Endothelial cell of umbilical vein (primary cell): Measurements from ENCODE around the gene NOLC1. TPM values are rescaled to one million over a fixed set of nuclear protein-coding genes. Genes with fewer than 3 reads are reported as not detected.

Experiments used
- BruUV-seq: library from RNA; stranded (reverse); fragments of 400-500 nt; replicated peaks from 2 replicates; lab custom pipeline; 2021; lab: Mats Ljungman, UMichigan
- CTCF ChIA-PET: fragments of 300-600, 350-600 bp; sonication (Branson Sonifier 250); formaldehyde crosslinking; loops from one replicate; lab custom pipeline; 2021; ENCODE audit warnings: antibody characterized with exemption, inconsistent platforms; lab: Charles Lee
- POLR2A ChIA-PET: fragments of 300-600, 350-600 bp; sonication (Branson Sonifier 250); formaldehyde crosslinking; loops from one replicate; lab custom pipeline; 2021; ENCODE audit warnings: antibody characterized with exemption, inconsistent platforms; lab: Charles Lee
- DNase-seq: peaks from one replicate; pipeline ENCODE4 v3.0.0-alpha.2; 2011; ENCODE audit warnings: low read depth, low spot score
- FAIRE-seq: peaks from 2 replicates; lab custom pipeline; 2011; peaks lifted over from hg19 to GRCh38; lab: Jason Lieb, UNC
- H2AFZ ChIP-seq: 2 replicates; pipeline ENCODE4 v1.6.0; 2012; ENCODE audit warnings: low read depth, low read length, control low read depth, inconsistent platforms
- H3K27ac ChIP-seq: 2 replicates; pipeline ENCODE4 v1.5.1; 2011; ENCODE audit warnings: low read depth, mild to moderate bottlenecking, control low read depth, low read length, moderate library complexity; ENCODE audit not compliant: insufficient read depth
- H3K27me3 ChIP-seq, 2 experiments: 2 replicates each; pipeline versions ENCODE4 v1.6.0 to v1.6.1; 2011; ENCODE audit warnings: low read length in 2 of 2, mixed read lengths in 1 of 2; ENCODE audit not compliant: control insufficient read depth in 2 of 2, insufficient read depth in 2 of 2
- H3K36me3 ChIP-seq, 2 experiments: 2 replicates in 1 of 2; 3 replicates in 1 of 2; pipeline ENCODE4 v1.5.1; 2011; ENCODE audit warnings: low read length in 2 of 2, mild to moderate bottlenecking in 1 of 2, moderate library complexity in 1 of 2; ENCODE audit not compliant: control insufficient read depth in 2 of 2, insufficient read depth in 2 of 2; ENCODE audit errors: extremely low read depth in 1 of 2
- H3K4me1 ChIP-seq: 3 replicates; pipeline ENCODE4 v1.5.1; 2011; ENCODE audit warnings: mild to moderate bottlenecking, low read length; ENCODE audit not compliant: control insufficient read depth, insufficient read depth; ENCODE audit errors: extremely low read depth
- H3K4me2 ChIP-seq: 2 replicates; pipeline ENCODE4 v1.6.1; 2011; ENCODE audit warnings: low read length, control low read depth, mixed read lengths; ENCODE audit not compliant: insufficient read depth
- H3K4me3 ChIP-seq, 3 experiments: fragments of 200-600 bp in 1 of 3; sonication (generic), shearing (Covaris generic) in 1 of 3; replicated peaks in 1 of 3; 2 replicates each; pipeline ENCODE4 v1.5.1; 2011 to 2016; ENCODE audit warnings: control low read depth in 3 of 3, low read length in 3 of 3, mild to moderate bottlenecking in 2 of 3, inconsistent platforms in 1 of 3, low read depth in 1 of 3, moderate library complexity in 1 of 3; ENCODE audit not compliant: insufficient read depth in 1 of 3
- H3K79me2 ChIP-seq: 2 replicates; pipeline ENCODE4 v1.6.0; 2012; ENCODE audit warnings: low read length, inconsistent platforms; ENCODE audit not compliant: control insufficient read depth, insufficient read depth
- H3K9ac ChIP-seq: replicated peaks from 2 replicates; pipeline ENCODE3; 2011; ENCODE audit warnings: low read length, control low read depth; ENCODE audit not compliant: insufficient read depth; ENCODE audit errors: extremely low read depth
- H3K9me1 ChIP-seq: replicated peaks from 3 replicates; pipeline ENCODE4 v1.6.0; 2011; ENCODE audit warnings: mild to moderate bottlenecking, low read length; ENCODE audit not compliant: control insufficient read depth, insufficient read depth; ENCODE audit errors: extremely low read depth
- H3K9me3 ChIP-seq: replicated peaks from 2 replicates; pipeline ENCODE4 v1.5.1; 2012; ENCODE audit warnings: low read length, inconsistent platforms; ENCODE audit not compliant: control insufficient read depth, insufficient read depth
- H4K20me1 ChIP-seq: replicated peaks from 2 replicates; pipeline ENCODE3; 2011; ENCODE audit warnings: mild to moderate bottlenecking, low read length; ENCODE audit not compliant: control insufficient read depth, insufficient read depth; ENCODE audit errors: extremely low read depth
- EZH2 ChIP-seq: IDR thresholded peaks from 2 replicates; pipeline ENCODE4 v1.6.1; 2012; ENCODE audit warnings: borderline replicate concordance, low read depth, mild to moderate bottlenecking, moderate library complexity, low read length, inconsistent platforms; ENCODE audit not compliant: severe bottlenecking
- FOS ChIP-seq: IDR thresholded peaks from 2 replicates; pipeline ENCODE4 v1.6.1; 2011; ENCODE audit warnings: mild to moderate bottlenecking, low read length, moderate library complexity, borderline replicate concordance; ENCODE audit not compliant: insufficient read depth
- GATA2 ChIP-seq: IDR thresholded peaks from 2 replicates; pipeline ENCODE4 v1.7.0; 2011; ENCODE audit warnings: low read depth, mild to moderate bottlenecking, moderate library complexity, mixed read lengths, low read length; ENCODE audit not compliant: insufficient read length, insufficient read depth
- JUN ChIP-seq: IDR thresholded peaks from 2 replicates; pipeline ENCODE4 v1.6.1; 2011; ENCODE audit warnings: borderline replicate concordance, low read depth; ENCODE audit not compliant: insufficient read length, insufficient read depth
- MYC ChIP-seq: IDR thresholded peaks from one replicate; pipeline ENCODE4 v1.6.1; 2011; ENCODE audit warnings: mild to moderate bottlenecking, low read depth, low read length
- POLR2A ChIP-seq: IDR thresholded peaks from 2 replicates; pipeline ENCODE4 v1.6.1; 2012; ENCODE audit warnings: low read depth, mild to moderate bottlenecking, control low read depth, low read length
- POLR2AphosphoS5 ChIP-seq: IDR thresholded peaks from 2 replicates; pipeline ENCODE4 v1.6.1; 2012; ENCODE audit warnings: low read depth, mild to moderate bottlenecking, control low read depth, low read length, moderate library complexity; ENCODE audit not compliant: insufficient read depth
- dilution Hi-C: fragments of 300-500 bp; cut with MboI; formaldehyde crosslinking; loops from one replicate; pipeline ENCODE4 v1.15.0; 2019; ENCODE audit warnings: low sequenced_read_pairs; ENCODE audit not compliant: extremely low pct_ligation_motif_present
- intact Hi-C: fragments of 100-400 bp; cut with micrococcal nuclease; formaldehyde crosslinking; loops from one replicate; pipeline ENCODE4 v1.10.0; 2022
- polyA plus RNA-seq, 4 experiments: library from polyadenylated mRNA; depleted of rRNA in 3 of 4; stranded (reverse) in 3 of 4; unstranded in 1 of 4; fragments of >200 nt; gene quantifications; 2 replicates each; pipeline versions ENCODE4 v1.2.1 to v1.2.3, GENCODE V29; 2011 to 2012; ENCODE audit warnings: missing spikeins in 1 of 4
- total RNA-seq: library from RNA; stranded (reverse); gene quantifications from 2 replicates; pipeline ENCODE4 v1.2.3, GENCODE V29; 2021
- TF ChIP-seq, protein P1 (sequence below), 2 donors: IDR thresholded peaks; 1 replicate in 1 of 2; 2 replicates in 1 of 2; pipeline ENCODE4 v1.5.1; 2011; ENCODE audit warnings: low read length in 2 of 2, mild to moderate bottlenecking in 2 of 2, moderate library complexity in 2 of 2, control low read depth in 1 of 2, inconsistent platforms in 1 of 2, low read depth in 1 of 2; ENCODE audit not compliant: insufficient read depth in 1 of 2; ENCODE audit errors: extremely low read depth in 1 of 2
- TF ChIP-seq, protein P2 (sequence below): IDR thresholded peaks from 2 replicates; pipeline ENCODE4 v1.6.1; 2011; ENCODE audit not compliant: insufficient read depth, insufficient read length

The NOLC1 gene
- total and polyA plus RNA-seq, 2 donors (not counting 3 experiments of a cell fraction or from before 2014, with no cell fraction given): 32.1 to 73.1 TPM

GRCh38 chr10:102121739-102122372 is 30.3 kb upstream of the NOLC1 start:
- intact Hi-C loops: no loop called here
- POLR2A ChIA-PET: no interaction called here
- Histone ChIP-seq H3K9ac (no peak overlapping the region), H3K9me3 (no peaks in the 10 kb centered on the region), H3K4me2 (no peak overlapping the region), H4K20me1 (no peaks in the 10 kb centered on the region), H3K4me3 (no peak overlapping the region), H3K27ac (no peak overlapping the region), H3K79me2 (peaks cover 24% of the 10 kb centered on the region), H2AFZ (no peak overlapping the region), H3K36me3 (no peaks in the 10 kb centered on the region), H3K9me1 (no peaks in the 10 kb centered on the region), H3K27me3 (no peaks in the 10 kb centered on the region), H3K4me1 (peaks cover 31% of the 10 kb centered on the region)
- TF ChIP-seq JUN: no peak
- no peak for TF ChIP-seq EZH2
- TF ChIP-seq MYC: no peak
- no peak for TF ChIP-seq POLR2A
- no peak for TF ChIP-seq FOS
- TF ChIP-seq GATA2: no peak
- TF ChIP-seq, protein P1, sequence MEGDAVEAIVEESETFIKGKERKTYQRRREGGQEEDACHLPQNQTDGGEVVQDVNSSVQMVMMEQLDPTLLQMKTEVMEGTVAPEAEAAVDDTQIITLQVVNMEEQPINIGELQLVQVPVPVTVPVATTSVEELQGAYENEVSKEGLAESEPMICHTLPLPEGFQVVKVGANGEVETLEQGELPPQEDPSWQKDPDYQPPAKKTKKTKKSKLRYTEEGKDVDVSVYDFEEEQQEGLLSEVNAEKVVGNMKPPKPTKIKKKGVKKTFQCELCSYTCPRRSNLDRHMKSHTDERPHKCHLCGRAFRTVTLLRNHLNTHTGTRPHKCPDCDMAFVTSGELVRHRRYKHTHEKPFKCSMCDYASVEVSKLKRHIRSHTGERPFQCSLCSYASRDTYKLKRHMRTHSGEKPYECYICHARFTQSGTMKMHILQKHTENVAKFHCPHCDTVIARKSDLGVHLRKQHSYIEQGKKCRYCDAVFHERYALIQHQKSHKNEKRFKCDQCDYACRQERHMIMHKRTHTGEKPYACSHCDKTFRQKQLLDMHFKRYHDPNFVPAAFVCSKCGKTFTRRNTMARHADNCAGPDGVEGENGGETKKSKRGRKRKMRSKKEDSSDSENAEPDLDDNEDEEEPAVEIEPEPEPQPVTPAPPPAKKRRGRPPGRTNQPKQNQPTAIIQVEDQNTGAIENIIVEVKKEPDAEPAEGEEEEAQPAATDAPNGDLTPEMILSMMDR (IDR thresholded peaks at IDR 0.05; ENCODE audit: extremely low read depth in 1 of 2, insufficient read depth in 1 of 2, low read depth in 1 of 2, low read length in 2 of 2): no peak
- TF ChIP-seq, protein P2, sequence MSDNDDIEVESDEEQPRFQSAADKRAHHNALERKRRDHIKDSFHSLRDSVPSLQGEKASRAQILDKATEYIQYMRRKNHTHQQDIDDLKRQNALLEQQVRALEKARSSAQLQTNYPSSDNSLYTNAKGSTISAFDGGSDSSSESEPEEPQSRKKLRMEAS: no peak
- no peak for TF ChIP-seq POLR2AphosphoS5
- FAIRE-seq: no peak
- no TSS peak for BruUV-seq
- dilution Hi-C loops: no loop called here
- CTCF ChIA-PET: interaction anchor here (0.8 to 2.2 kb wide), 3 partner anchors 8 to 281 kb away, joined by 3 to 10 read pairs (median 5); partner anchors contain the start of gene PPRC1
- DNase-seq: no peak
